Activated CD8-positive, alpha-beta T cell treated with anti-CD3 and anti-CD28 coated beads for 36 hours (primary cell): Measurements from ENCODE around the gene C11orf68. TPM values are rescaled to one million over a fixed set of nuclear protein-coding genes. Genes with fewer than 3 reads are reported as not detected.

Experiments used
- ATAC-seq: fragments of 200-7000 bp; cut with Tn5 transposase; one replicate; pipeline ENCODE4 v1.10.0; 2021; ENCODE audit warnings: mild to moderate bottlenecking, moderate library complexity
- CTCF ChIA-PET: fragments of 350-600 bp; sonication (Branson Sonifier 250); formaldehyde crosslinking; loops from one replicate; lab custom pipeline; 2021; ENCODE audit warnings: antibody characterized with exemption; lab: Charles Lee
- POLR2A ChIA-PET: fragments of 350-600 bp; sonication (Branson Sonifier 250); formaldehyde crosslinking; loops from one replicate; lab custom pipeline; 2021; ENCODE audit warnings: antibody characterized with exemption; lab: Charles Lee
- DNase-seq: peaks from one replicate; pipeline ENCODE4 v3.0.0-alpha.2; 2020
- H3K27ac Mint-ChIP-seq: one replicate; pipeline ENCODE4 v1.8.0; 2021; ENCODE audit warnings: mild to moderate bottlenecking, mixed read lengths
- H3K27me3 Mint-ChIP-seq: one replicate; pipeline ENCODE4 v1.8.0; 2021; ENCODE audit warnings: mixed read lengths
- H3K36me3 Mint-ChIP-seq: one replicate; pipeline ENCODE4 v1.8.0; 2021; ENCODE audit warnings: low read depth, mixed read lengths
- H3K4me1 Mint-ChIP-seq: one replicate; pipeline ENCODE4 v1.8.0; 2021; ENCODE audit warnings: low read depth, mixed read lengths
- H3K4me3 Mint-ChIP-seq: one replicate; pipeline ENCODE4 v1.8.0; 2021; ENCODE audit warnings: mild to moderate bottlenecking, moderate library complexity, mixed read lengths
- H3K9me3 Mint-ChIP-seq: one replicate; pipeline ENCODE4 v1.8.0; 2021; ENCODE audit warnings: mixed read lengths
- intact Hi-C: fragments of 100-400 bp; cut with micrococcal nuclease; formaldehyde crosslinking; loops from one replicate; pipeline ENCODE4 v1.10.0; 2022
- total RNA-seq, 2 experiments: library from RNA; stranded (reverse); gene quantifications; one replicate each; pipeline ENCODE4 v1.2.3, GENCODE V29; 2021
- TF ChIP-seq, protein P1 (sequence below): fragments of 200-600 bp; IDR thresholded peaks from one replicate; pipeline ENCODE4 v1.8.0; 2022; ENCODE audit warnings: antibody characterized with exemption, mild to moderate bottlenecking

Gene C11orf68
- total RNA-seq, 2 experiments from 2014 or later = 26.2 to 26.3 TPM

DNA sequence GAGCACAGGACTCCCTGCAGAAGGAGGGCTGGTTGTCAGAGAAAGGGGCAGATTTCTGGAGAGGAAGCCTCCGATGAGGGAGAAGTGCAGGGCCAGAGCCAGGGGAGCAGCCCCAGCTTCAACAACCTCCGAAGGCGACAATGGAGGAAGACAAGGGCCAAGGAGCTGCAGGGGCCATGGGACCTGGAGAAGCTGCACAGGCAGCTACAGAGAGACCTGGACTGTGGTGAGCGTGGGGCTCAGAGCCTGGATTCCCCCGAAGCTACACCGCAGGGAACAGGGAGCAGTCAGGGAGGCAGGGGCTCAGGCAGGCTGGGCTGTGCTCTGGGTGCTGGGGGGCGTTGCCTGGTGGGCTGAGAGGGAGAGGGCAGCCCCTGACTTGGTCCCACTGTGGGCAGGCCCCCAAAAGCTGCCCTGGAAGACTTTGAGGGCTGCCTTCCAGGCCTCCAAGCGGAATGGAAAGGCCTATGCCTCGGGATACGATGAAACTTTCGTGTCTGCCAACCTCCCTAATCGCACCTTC, 28.8 kb upstream of the C11orf68 start:
- no peak overlapping the region for H3K27ac Mint-ChIP-seq
- H3K4me1 Mint-ChIP-seq = no peaks in the 10 kb centered on the region
- no peaks in the 10 kb centered on the region for H3K27me3 Mint-ChIP-seq
- DNase-seq (no peak), ATAC-seq (no peak)
- H3K36me3 Mint-ChIP-seq = no peaks in the 10 kb centered on the region
- H3K9me3 Mint-ChIP-seq = no peaks in the 10 kb centered on the region
- H3K4me3 Mint-ChIP-seq = no peak overlapping the region
- intact Hi-C loops = no loop called here
- POLR2A ChIA-PET = no interaction called here
- CTCF ChIA-PET = interaction anchor here (1.2 to 2.6 kb wide), 2 partner anchors 15 to 62 kb away, joined by 3 to 9 read pairs; no protein-coding TSS in a partner anchor
- TF ChIP-seq, protein P1, sequence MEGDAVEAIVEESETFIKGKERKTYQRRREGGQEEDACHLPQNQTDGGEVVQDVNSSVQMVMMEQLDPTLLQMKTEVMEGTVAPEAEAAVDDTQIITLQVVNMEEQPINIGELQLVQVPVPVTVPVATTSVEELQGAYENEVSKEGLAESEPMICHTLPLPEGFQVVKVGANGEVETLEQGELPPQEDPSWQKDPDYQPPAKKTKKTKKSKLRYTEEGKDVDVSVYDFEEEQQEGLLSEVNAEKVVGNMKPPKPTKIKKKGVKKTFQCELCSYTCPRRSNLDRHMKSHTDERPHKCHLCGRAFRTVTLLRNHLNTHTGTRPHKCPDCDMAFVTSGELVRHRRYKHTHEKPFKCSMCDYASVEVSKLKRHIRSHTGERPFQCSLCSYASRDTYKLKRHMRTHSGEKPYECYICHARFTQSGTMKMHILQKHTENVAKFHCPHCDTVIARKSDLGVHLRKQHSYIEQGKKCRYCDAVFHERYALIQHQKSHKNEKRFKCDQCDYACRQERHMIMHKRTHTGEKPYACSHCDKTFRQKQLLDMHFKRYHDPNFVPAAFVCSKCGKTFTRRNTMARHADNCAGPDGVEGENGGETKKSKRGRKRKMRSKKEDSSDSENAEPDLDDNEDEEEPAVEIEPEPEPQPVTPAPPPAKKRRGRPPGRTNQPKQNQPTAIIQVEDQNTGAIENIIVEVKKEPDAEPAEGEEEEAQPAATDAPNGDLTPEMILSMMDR = no peak

DNA sequence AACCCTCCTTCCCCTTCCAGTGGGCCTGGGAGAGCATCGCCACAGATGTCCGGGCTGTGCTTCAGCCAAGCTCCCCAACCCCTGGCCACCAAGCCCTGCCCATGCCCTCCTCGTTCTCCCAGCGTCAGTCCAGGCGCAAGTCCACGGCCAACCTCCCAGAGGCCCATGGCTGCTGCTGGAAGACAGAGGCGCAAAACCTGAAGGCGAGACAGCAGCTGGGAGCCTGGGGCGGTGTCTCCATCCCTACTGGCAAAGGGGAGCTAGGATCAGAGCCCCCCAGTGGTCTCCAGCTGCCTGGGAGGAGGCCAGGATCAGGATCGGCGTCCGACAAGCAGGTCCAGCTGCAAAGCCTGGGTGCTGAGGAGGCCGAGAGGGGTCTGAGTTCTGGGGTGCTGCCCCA, 28.3 kb upstream of the C11orf68 start:
- Mint-ChIP-seq H3K27me3 (no peaks in the 10 kb centered on the region), H3K4me3 (no peak overlapping the region), H3K36me3 (no peaks in the 10 kb centered on the region), H3K9me3 (no peaks in the 10 kb centered on the region), H3K4me1 (no peaks in the 10 kb centered on the region), H3K27ac (no peak overlapping the region)
- TF ChIP-seq, protein P1 = no peak
- intact Hi-C loops = no loop called here
- no peak for ATAC-seq
- ChIA-PET POLR2A (interaction anchor here (1.2 kb wide), 1 partner anchor 9 kb away, joined by 3 read pairs; no protein-coding TSS in a partner anchor), CTCF (interaction anchor here (1.2 to 2.6 kb wide), 2 partner anchors 15 to 61 kb away, joined by 3 to 9 read pairs; no protein-coding TSS in a partner anchor)
- DNase-seq = no peak

DNA sequence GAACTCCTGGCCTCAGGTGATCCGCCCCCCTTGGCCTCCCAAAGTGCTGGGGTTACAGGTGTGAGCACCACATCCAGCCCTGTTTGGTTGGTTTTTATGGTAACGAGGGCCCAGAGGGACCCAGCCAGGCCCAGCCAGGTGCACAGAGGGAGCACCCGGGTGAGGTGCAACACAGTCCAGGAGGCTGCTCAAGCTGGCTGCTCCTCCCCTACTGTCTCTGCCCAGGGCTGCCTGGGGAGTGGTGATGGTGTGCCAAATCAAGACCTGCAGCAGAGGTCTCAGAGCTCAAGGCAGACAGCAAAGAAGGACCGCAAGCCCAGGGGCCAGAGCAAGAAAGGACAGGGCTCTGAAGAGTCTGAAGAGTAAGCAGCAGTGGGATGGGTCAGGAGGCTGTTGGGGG, 27.8 kb upstream of the C11orf68 start:
- POLR2A ChIA-PET = interaction anchor here (1.2 kb wide), 1 partner anchor 9 kb away, joined by 3 read pairs; no protein-coding TSS in a partner anchor

DNA sequence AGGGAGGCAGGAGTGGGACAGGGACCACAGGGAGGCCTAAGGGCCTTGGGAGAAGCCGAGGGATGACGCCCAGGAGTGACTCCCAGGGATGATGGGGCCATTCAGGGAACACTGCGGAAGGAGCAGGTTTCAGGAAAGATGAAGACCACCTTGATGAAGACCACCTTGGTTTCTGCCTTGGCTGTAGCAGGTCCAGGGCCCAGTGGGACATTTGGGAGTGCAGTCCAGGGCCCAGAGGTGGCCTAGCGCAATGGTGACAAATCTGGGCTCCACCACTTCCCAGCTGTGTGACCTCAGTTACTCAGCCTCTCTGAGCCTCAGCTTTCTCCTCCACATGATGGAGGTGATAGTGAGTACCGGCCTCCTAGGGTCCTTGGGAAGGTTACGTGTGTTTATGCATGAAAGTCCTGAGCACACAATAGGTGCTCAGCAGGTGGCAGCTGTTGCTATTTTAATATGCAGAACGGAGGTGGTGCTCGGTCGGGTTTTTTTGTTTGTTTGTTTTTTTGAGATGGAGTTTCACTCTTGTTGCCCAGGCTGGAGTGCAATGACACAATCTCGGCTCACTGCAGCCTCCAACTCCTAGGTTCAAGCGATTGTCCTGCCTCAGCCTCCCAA, 27.2 kb upstream of the C11orf68 start:
- ATAC-seq = no peak
- no peaks in the 10 kb centered on the region for H3K9me3 Mint-ChIP-seq
- TF ChIP-seq, protein P1 = no peak
- peaks cover 3% of the 10 kb centered on the region for H3K4me1 Mint-ChIP-seq
- intact Hi-C loops = no loop called here
- no peak overlapping the region for H3K4me3 Mint-ChIP-seq
- H3K36me3 Mint-ChIP-seq = no peaks in the 10 kb centered on the region
- no peak overlapping the region for H3K27ac Mint-ChIP-seq
- ChIA-PET CTCF (interaction anchor here (1.7 to 2.6 kb wide), 2 partner anchors 14 to 167 kb away, joined by 3 to 9 read pairs; no protein-coding TSS in a partner anchor), POLR2A (interaction anchor here (1.2 kb wide), 1 partner anchor 8 kb away, joined by 3 read pairs; no protein-coding TSS in a partner anchor)
- DNase-seq = no peak
- no peaks in the 10 kb centered on the region for H3K27me3 Mint-ChIP-seq

More for the DNA sequence above, 27.8 kb upstream of the C11orf68 start:
- ATAC-seq (no peak), DNase-seq (no peak)
- intact Hi-C loops = no loop called here
- Mint-ChIP-seq H3K27me3 (no peaks in the 10 kb centered on the region), H3K4me3 (no peak overlapping the region), H3K36me3 (no peaks in the 10 kb centered on the region), H3K4me1 (no peaks in the 10 kb centered on the region), H3K9me3 (no peaks in the 10 kb centered on the region), H3K27ac (no peak overlapping the region)
- TF ChIP-seq, protein P1 = no peak
- CTCF ChIA-PET = interaction anchor here (1.7 to 2.6 kb wide), 2 partner anchors 14 to 167 kb away, joined by 3 to 9 read pairs; no protein-coding TSS in a partner anchor

DNA sequence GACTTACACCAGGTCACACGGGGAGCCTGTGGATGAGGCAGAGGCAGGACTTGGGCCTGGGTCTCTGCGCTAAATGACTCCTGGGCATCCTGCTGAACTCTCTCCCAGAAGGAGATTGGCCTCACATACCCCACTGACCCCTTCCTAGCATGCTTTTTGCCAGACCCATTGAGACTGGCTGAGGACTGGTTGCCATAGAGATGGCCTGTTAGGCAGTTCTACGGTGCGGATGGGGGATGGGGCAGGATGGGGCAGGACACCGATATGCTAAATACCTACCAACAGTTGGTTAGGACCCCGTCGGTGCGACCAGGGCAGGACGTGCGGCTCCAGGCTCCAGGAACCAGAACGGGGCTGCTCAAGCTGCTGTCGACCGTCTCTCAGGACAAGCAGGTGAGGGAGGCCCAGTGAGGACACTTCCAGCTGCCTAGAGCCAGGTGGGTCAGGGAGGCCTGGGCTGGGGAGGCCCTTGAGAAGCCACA, 26.6 kb upstream of the C11orf68 start, which contains the start of gene TSGA10IP:
TSGA10IP (plus strand) TSS at position 51 of the 482 bp plus-strand sequence; CDS start at position 247, 196 bp downstream.
- ChIA-PET CTCF (interaction anchor here (1.7 kb wide), 1 partner anchor 166 kb away, joined by 3 read pairs; no protein-coding TSS in a partner anchor), POLR2A (no interaction called here)
- intact Hi-C loops = no loop called here
- Mint-ChIP-seq H3K4me1 (peaks cover 3% of the 10 kb centered on the region), H3K27ac (no peak within 1 kb of the TSS), H3K9me3 (no peaks in the 10 kb centered on the region), H3K36me3 (no peaks in the 10 kb centered on the region), H3K4me3 (no peak within 1 kb of the TSS), H3K27me3 (no peaks in the 10 kb centered on the region)
- DNase-seq = no peak
- no peak for ATAC-seq
- TF ChIP-seq, protein P1 = no peak
